Measurements from ENCODE around the gene TMEM272.
"Not testable (repeated sequence)": the region's sequence is repeated elsewhere in the genome, so short reads cannot be mapped to it uniquely, and the experiment has no call there.

- not testable (repeated sequence) for TF ChIP-seq POLR2AphosphoS5, POLR2A, CTCF (IDR thresholded peaks at IDR 0.05)
Observed at GRCh38 chr13:51824712-51825111, 20.3 kb downstream of the TMEM272 start.

Measured in stomach (tissue), 4 donors.